HG03108 (cell line): ENCODE measurements around the gene PHB1.

Experiments
- ATAC-seq: cut with Tn5 transposase; IDR thresholded peaks from one replicate; pipeline ENCODE4 v1.9.1; 2021; ENCODE audit warnings: moderate library complexity; ENCODE audit not compliant: unreplicated experiment

Gene PHB1

GRCh38 chr17:49357516-49357915 is 57.2 kb downstream of the PHB1 start:
- ATAC-seq: no peak

GRCh38 chr17:49356320-49356719 is 58.4 kb downstream of the PHB1 start:
- ATAC-seq: no peak
